Raji (cell line): Measurements from ENCODE around the gene GNG5.

Experiments
- POLR2A ChIP-seq: IDR thresholded peaks from 2 replicates; pipeline ENCODE4 v1.6.1; 2011; ENCODE audit warnings: low read depth, low read length, control low read depth; ENCODE audit not compliant: insufficient read depth

The GNG5 gene

DNA sequence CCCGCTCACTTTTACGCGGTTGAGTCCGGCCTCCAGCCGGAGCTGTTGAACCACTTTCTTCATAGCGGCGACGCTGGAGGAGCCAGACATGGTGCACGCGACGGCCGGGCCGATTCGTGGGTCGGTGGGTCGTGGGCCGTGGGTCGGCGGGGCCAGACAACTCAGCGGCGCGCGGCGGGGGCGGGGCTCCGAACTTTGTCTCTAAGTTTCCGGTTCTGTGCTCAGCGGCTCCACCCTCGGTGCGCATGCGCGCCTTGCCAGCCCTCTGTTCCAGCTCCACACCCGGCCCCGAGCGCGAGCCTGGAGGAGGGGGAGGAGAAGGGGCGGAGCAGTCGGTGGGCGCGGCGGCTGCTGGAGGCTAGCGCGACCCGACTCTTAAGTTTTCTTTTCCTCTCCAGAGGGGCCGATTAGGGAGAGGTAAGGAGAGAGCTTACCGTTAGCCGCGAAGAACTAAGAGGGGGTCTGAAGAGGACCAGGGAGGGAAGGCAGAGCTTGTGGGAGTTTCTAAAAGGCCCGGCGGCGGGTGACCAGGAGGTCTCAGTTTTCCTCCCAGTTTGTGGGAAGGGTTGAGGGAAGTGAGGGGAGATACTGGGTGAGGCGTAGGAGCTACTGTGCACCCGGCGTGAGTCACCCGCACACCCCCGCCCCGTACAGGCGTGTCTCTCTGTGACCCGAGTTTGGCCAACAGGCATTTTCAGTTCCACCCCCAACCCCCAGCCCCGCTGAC is at the start of gene GNG5, which contains the start of gene SPATA1:
TSS of gene GNG5 (minus strand) at position 580 of the 727 bp plus-strand sequence. CDS start at position 90, 490 bp downstream.
TSS of gene SPATA1 (plus strand) at position 385 of the 727 bp plus-strand sequence. CDS start 9,974 bp downstream, outside the sequence.
- peak; percentile 31; the same call in 1 of the 2 replicates for TF ChIP-seq POLR2A

DNA sequence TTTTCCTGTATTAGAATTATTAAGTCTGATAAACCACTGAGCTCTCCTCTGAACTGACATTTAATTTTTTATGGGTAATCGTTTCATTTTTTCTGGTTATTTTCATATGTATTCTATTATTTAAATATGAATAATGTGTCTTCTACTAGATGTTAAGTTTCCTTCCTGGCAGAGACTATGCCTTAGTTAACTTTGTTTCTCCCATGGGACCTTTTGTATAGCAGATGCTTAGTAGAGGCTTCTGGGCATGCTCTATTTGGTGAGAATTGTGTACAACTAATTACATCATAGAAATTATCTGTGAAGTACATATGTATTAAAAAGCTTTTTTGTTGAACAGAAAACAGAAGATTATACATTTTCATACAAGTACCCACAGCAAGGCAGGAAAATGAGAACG is 44.4 kb upstream of the GNG5 start:
- TF ChIP-seq POLR2A = no peak

DNA sequence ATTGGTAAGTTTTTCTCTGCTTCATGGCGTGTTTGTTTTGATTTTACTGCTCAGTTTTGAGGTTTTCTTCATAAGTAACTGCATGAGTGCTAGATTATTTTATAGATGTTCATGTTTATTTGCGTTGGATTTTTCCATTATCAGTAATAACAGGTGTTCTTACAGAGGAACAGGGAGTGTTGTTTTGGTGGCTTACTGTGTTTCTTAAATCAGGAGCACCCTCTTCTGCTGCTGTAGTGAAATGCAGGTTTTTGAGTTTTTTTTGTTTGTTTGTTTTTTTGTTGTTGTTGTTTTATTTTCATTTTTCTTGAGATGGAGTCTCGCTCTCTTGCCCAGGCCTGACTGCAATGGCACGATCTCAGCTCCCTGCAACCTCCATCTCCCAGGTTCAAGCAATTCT is 35.3 kb upstream of the GNG5 start:
- no peak for TF ChIP-seq POLR2A

DNA sequence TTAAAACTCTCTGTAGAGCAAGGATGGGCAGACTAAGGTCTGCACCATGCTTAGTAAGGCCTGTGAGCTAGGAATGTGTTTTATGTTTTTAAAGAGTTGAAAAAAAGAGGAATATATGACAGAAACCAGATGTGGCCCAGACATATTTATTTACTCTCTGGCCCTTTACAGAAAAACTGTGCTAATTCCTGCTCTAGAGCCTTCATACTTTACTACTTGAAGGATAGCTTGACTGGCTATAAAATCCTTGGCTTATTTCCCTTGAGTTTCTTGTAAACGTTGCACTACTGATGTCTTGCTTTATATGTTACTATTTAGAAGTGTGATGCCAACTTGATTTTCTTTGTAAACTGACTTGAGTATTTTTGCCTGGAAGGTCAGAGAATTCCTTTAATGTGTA is 34.4 kb upstream of the GNG5 start:
- TF ChIP-seq POLR2A = no peak

DNA sequence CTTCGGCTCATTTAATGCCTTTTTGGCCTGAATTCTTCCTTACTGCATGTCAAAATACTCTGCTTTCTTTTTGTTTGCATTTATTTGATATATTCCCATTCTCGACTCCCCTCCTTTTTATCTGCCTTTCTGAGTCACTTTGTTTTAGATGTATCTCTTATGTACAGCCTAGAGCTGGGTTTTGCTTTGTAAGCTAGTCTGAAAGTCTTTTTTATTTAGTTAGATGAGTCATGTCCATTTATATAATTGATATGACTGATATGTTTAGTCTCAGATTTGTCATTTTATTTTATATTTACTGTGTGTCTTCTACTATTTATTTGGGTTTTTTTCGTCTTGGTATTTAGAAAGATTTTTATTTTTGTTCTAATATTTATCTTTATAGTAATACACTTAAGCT is 33.6 kb upstream of the GNG5 start:
- no peak for TF ChIP-seq POLR2A

DNA sequence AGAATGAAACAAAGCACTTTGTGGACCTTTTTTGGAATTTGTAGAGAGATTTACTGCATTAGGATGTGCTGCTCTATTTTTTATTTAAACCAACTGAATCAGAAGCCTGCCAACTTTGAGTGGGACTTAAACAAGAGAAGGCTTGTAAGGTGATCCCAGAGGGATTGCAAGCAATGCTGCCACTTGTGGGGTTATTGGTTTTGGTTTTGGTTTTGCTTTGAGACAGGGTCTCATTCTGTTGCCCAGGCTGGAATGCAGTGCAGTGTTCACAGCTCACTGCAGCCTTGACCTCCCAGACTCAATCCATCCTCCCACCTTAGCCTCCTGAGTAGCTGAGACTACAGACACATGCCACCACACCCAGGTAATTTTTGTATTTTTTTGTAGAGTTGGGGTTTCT is 32.2 kb upstream of the GNG5 start:
- TF ChIP-seq POLR2A = no peak

DNA sequence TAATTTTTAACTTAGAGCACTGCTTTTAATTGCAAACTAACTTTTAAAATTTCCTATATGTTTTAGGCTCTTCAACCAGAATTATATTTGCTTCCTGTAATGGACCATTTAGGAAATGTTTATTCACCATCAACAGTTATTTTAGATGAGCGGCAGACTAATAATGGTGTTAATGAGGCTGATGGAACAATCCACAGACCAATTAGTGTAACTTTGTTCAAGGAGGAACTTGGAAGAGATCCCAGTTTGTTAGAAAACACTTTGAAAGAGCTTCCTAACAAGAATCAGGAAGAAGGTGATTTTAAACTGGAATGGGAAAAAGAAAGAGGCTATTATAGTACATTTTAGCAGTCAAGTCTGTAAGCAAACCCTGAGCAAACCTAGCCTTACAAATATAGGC is 19.4 kb upstream of the GNG5 start:
- no peak for TF ChIP-seq POLR2A

DNA sequence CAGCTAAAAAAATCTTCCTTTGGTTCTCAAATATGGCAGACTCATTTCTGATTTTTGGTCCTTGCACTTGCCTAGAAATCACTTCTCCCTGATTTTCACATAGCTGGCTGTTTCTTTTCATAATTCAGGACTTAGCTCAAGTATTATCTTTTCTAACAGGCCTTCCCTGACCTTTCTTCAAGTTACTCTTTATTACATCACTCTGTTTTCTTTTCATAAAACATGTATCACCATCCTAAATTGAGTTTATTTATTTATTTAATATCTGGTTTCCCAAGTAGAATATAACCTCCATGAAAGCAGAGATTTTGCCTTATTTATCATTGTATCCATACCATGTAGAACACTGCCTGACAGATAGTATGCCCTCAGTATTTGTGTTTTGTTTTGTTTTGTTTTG is 18.2 kb upstream of the GNG5 start:
- no peak for TF ChIP-seq POLR2A

DNA sequence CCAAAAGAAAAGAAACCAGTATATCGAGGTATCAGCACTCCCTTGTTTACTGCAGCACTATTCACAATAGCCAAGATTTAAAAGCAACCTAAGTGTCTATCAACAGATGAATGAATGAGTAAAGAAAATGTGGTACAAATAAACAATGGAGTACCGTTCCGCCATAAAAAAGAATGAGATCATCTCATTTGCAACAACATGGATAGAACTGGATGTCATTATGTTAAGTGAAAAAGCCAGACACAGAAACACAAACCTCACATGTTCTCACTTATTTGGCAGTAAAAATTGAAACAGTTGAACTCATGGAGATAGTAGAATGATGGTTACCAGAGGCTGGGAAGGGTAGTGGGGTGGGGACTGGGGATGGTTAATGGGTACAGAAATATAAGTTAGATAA is 4.3 kb upstream of the GNG5 start:
- no peak for TF ChIP-seq POLR2A

DNA sequence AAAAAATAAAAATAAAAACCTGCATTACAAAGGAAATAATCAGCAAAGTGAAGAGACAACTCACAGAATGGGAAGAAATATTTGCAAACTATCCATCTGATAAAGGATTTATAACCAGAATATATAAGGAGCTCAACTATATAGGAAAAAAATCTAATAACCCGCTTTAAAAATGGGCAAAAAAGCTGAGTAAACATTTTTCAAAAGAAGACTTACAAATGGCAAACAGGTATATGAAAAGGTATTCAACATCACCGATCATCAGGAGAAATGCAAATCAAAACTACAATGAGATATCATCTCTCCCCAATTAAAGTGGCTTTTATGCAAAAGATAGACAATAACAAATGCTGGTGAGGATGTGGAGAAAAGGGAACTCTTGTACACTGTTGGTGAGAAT is 3.8 kb upstream of the GNG5 start:
- TF ChIP-seq POLR2A = no peak

DNA sequence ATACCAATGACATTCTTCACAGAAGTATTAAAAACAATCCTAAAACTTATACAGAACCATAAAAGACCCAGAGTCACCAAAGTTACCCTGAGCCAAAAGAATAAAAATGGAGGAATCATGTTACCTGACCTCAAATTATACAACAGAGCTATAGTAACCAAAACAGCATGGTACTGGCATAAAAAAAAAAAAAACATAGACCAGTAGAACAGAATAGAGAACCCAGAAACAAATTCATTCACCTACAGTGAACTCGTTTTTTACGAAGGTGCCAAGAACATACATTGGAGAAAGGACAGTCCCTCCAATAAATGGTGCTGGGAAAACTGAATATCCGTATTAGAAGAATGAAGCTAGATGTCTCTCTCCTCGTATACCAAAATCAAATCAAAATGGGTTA is 2.6 kb upstream of the GNG5 start:
- TF ChIP-seq POLR2A = no peak

DNA sequence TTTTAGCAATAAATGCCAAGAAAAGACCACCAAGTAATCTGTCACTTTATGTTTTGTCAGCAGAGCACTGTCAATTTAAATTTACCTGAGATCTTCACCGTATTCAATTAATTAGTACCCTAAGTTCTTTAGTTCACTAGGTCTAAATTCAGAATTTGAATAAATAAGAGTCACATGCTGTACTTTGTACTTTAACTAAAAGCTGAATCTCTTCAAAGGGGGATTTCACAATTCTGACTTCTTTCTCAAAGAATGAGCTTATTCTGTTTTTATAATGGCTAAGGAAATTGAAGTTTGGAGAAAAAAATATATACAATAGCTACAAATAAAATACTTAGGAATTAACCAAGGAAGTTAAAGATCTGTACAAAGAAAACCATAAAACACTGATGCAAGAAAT is 2.1 kb upstream of the GNG5 start:
- no peak for TF ChIP-seq POLR2A

DNA sequence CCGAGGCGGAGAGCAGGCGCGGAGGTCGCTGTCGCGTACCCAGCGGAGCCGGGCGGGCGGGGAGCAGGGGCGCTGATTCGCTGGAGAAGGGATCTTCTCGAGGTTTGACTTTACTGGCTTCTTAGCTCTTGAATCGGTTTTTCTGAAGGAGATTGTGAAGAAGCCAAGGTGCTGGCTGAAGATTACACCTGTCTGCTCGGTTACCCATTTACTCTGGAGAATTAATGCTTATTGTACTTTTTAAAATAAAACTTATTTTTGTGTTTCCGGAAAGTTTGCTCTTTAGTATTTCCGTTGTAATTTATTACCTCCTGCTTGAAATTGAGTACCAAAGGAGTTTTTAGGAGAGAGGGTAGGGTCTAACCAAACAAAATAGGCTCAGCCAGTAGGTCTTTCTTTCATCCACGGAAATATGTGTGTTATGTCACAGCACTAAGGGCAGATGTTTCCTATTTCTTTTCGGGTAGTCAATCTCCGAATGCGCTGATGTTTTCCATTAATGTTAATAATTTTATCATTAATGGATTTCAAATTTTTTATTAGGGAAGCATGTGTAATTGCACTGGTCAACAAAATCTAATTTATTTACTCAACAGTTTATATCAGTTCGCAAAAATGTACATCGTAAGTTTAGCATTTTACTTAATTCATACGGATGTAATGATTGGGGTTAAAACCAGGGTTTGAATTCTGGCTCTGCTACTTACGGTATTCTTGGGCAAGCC is 510 bp upstream of the GNG5 start:
- no peak for TF ChIP-seq POLR2A

DNA sequence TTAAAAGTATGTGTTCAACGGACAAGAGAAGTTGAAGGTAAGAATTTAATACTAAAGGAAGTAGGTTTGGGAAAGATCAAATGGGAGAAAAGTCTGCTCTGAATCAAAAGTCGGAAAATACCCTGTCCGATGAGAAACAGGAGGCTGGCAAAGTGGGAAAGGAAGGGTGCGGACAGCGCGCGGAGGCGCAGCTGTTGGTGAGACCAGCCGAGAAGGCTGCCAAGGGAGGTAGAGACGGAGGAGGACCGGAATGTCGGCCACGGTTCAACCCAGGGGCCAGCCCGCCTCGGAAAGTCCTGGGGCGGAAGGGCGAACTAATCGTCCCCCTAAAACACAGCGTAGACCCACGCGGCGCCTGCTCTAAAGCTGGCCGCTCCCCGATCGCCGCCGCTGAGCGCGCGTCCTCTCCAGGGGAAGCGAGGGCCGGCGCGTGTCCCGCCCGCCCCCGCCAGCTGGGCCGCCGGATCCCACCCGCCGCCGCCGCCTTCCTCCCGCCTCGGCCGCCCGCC is 834 bp downstream of the GNG5 start:
- TF ChIP-seq POLR2A = peak; percentile 3; the same call in 1 of the 2 replicates

DNA sequence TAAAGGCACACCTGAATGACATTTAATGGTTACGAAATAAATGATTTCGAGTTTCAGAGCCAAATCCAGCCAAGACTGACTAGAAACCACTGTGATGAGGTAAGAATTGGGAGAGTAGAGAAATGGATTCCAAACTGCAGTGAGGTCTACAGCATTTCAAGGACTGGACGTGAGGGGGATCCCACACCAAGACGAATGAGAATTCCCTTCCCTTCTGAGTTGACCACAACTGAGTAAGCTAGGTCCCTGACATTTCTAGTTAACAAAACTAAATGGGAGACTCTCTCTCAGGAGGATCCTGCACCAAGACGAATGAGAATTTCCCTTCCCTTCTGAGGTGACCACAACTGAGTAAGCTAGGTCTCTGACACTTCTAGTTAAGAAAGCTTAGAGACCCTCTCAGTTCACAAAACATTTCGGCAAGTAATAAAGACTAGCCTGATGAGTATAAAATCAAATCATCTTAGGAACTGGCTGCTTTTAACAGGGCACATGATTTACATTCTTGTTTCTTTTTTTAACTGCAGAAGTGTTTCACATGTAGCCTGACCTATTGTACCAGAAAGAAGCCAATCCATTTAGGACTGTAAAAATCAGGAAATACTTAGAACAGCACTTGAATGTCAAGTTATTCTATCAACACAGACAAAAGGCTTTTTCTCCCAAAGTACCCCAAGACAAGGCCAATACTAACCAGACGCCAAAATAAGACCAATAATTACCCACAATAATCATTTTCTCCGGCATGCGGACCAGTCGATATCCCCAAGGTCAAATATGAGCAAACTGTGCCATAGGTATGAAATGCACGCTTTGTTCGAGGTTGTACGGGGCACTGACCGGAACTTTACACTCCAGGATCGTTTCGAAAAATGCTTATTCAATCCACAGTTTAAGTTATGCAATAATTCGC is 1.5 kb downstream of the GNG5 start:
- no peak for TF ChIP-seq POLR2A
